AG09319 (cell line): Measurements from ENCODE around the gene EDARADD.

Source experiments
- DNase-seq: peaks from one replicate; pipeline ENCODE4 v3.0.0-alpha.2; 2010; ENCODE audit warnings: low read depth; ENCODE audit errors: extremely low read depth
- TF ChIP-seq, protein P1 (sequence below): IDR thresholded peaks from 2 replicates; pipeline ENCODE4 v1.5.1; 2011; ENCODE audit warnings: low read depth, mild to moderate bottlenecking, inconsistent platforms, low read length, moderate library complexity

Gene EDARADD

DNA sequence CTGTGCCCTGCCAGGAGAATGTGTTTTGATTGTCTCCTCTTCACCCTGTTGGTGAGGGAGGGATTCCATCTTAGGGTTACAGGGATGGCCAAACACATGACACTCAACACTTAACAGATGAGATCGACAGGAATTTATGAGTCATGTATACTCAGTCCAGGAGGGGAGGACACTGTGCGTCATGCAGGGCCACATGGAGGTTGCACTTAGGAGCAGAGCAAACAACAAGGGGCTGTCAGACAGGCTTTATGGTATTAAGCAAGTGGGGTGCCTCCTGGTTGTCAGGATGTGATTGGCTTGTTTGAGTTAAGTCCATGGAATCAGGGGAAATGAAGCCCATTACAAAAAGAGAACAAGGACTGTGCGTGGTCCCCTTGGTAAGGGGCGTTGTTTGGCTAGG lies 26.9 kb downstream of the EDARADD start:
- TF ChIP-seq, protein P1, sequence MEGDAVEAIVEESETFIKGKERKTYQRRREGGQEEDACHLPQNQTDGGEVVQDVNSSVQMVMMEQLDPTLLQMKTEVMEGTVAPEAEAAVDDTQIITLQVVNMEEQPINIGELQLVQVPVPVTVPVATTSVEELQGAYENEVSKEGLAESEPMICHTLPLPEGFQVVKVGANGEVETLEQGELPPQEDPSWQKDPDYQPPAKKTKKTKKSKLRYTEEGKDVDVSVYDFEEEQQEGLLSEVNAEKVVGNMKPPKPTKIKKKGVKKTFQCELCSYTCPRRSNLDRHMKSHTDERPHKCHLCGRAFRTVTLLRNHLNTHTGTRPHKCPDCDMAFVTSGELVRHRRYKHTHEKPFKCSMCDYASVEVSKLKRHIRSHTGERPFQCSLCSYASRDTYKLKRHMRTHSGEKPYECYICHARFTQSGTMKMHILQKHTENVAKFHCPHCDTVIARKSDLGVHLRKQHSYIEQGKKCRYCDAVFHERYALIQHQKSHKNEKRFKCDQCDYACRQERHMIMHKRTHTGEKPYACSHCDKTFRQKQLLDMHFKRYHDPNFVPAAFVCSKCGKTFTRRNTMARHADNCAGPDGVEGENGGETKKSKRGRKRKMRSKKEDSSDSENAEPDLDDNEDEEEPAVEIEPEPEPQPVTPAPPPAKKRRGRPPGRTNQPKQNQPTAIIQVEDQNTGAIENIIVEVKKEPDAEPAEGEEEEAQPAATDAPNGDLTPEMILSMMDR, result no peak
- DNase-seq, result no peak

DNA sequence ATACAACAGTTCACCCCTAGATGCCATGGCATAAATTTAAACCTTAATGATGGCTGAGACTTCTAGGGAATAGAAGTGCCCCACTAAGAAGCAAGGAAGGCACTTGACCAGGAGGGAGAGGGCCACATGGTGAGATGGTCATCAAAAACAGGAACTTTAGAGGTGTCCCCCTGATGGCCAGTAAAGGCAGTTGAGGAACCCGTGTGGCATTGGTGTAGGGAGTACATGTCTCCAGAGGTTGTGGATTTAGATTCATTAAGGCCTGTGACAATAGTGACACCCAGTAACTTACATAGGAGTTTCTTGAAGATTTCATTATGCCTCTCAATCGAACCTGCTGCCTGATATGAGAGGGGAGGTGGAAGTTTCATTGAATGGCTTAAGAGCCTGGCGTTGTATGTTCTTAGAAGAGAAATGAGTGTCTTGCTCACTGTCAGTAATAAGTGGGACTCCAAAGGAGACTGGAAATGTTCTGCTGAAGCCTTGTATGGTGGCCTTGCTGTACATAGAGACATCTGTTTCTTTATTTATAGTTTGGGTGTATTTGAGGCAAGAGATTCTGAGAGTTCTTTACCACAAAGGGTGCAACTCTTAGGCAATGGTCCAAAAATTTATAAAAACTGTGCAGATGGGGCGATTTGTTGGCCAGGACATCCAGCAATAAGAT lies 27.9 kb downstream of the EDARADD start:
- TF ChIP-seq, protein P1, result no peak

DNA sequence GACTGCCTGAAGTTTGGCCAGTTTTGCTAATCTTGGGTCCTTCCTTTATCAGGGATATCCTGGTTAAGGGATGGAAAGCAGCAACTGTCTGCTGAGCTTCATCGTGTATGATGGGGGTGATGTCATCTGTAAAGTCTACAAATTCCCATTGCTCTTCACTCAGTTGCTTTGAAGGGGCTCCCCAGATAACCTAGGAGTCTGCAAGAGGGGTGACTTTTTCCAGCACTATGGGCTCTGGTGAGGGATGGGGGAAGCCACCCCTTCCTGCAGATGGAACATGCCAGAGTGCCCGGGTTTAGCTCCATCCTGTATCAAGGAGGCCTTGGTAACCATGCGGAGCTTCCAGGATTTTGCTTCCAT lies 28.4 kb downstream of the EDARADD start:
- no peak for DNase-seq
- TF ChIP-seq, protein P1, result no peak

More for the DNA sequence above, 27.9 kb downstream of the EDARADD start:
- DNase-seq, result no peak

DNA sequence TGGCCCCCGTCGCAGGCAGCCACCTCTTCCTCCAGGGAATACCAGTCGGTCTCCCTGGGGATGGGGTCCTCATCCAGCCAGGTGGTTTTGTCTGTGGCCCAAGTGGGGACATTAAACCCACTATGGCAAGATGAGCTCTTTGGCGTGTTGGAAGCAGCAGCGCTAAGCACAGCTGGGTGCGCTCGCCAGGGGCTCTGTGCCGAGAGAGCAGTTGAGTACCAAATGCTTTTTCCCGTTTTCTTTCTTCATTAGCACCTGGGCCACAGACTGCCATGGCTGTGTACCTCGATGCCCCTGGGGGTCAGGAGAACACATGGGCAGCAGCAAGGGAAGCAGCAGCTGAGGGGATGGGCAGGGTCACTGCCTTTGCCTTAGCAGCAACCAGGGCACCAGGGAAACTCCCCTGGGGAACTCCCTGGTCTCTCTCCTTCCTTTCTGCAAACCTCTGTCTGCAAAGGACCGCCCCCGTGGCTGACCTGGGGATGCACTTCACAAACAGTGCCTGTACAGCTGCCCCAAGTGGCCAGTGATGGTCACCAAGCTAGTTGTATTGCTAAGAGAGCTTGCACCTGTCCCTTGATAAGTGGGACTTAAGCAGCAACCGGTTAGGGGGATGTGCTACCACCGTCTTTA lies 31.1 kb downstream of the EDARADD start:
- no peak for DNase-seq
- TF ChIP-seq, protein P1, result no peak

DNA sequence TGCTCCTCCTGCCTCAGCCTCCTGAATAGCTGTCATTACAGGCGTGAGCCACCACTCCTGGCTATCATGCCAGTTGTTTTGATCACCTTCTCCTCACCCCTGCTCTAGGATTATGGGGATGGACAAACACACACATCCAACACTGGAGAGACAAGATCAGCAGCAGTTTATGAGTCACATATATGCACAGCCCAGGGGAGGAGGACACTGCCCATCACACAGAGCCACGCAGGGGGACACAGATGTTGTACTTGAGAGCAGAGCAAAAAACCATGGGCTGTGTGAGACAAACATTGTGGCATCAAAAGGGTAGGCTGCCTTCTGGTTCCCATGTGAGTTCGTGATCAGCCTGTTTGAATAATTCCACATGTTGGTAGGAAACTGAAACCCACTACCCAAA lies 32.1 kb downstream of the EDARADD start:
- DNase-seq, result no peak
- TF ChIP-seq, protein P1, result no peak

DNA sequence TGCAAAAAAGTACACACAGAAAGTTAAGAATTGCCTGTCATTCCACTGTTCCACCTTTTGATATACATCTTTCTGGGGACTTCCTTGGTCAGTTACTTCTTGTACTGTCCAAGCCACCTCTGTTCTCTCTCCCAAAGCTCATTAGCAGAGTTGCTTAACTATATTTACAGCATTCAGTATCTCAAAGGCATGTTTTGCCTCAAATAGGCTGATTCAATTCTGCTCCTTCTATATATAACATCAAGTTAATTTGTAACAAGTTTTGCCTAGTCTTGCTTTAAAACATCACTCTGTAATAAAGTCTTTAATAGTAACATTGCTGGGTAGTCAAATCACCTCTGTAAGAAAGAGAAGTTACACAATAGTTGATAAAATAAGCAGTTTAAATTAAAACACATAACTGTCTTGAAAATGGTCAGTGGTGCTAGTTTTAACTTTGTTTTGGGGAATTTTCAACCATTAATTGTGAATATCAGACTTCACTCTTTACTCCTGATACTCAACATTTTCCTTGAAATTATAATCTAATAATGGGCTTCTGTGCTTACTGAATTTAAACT lies 35.7 kb downstream of the EDARADD start:
- DNase-seq, result no peak
- TF ChIP-seq, protein P1, result no peak

DNA sequence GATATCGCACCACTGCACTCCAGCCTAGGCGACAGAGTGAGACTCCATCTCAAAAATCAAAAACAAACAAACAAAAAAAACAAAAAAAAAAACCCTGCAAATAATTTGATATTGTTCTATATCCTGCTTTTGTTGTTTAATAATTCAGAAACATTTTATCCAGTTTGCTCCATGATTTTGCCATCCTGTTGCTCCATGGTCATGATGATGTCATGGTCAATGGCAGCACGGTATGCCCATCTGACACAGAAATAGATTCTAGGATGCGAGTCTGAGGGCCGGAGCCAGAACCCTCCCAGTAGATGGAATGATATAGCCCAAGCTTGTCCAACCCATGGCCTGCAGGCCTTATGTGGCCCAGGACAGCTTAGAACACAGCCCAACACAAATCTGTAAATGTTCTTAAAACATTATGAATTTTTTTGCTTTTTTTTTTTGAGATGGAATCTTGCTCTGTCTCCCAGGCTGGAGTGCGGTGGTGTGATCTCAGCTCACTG lies 39.8 kb downstream of the EDARADD start:
- TF ChIP-seq, protein P1, result no peak
- DNase-seq, result no peak
